B cell (primary cell): ENCODE measurements around the gene MVB12A. TPM values are rescaled to one million over a fixed set of nuclear protein-coding genes. Genes with fewer than 3 reads are reported as not detected.

ENCODE experiments used
- ATAC-seq: fragments of 200-7000 bp; cut with Tn5 transposase; one replicate; pipeline ENCODE4 v1.10.0; 2021; ENCODE audit warnings: low read depth, mild to moderate bottlenecking, moderate number of reproducible peaks, moderate library complexity
- CTCF ChIA-PET: fragments of 350-600 bp; sonication (Branson Sonifier 250); formaldehyde crosslinking; loops from one replicate; lab custom pipeline; 2021; ENCODE audit warnings: antibody characterized with exemption, inconsistent platforms; lab: Charles Lee
- POLR2A ChIA-PET: fragments of 350-600 bp; sonication (Branson Sonifier 250); formaldehyde crosslinking; loops from one replicate; lab custom pipeline; 2021; ENCODE audit warnings: antibody characterized with exemption; lab: Charles Lee
- DNase-seq: peaks from one replicate; pipeline ENCODE4 v3.0.0; 2013
- H2AFZ ChIP-seq: 2 replicates; pipeline ENCODE4 v1.6.1; 2012; ENCODE audit warnings: mild to moderate bottlenecking, low read depth, low read length; ENCODE audit not compliant: insufficient read depth, poor library complexity, severe bottlenecking
- H3K27ac ChIP-seq, 2 donors: 1 replicate in 1 of 2; 2 replicates in 1 of 2; pipeline ENCODE4 v1.5.1; 2012 to 2013; ENCODE audit warnings: low read length in 2 of 2, mild to moderate bottlenecking in 2 of 2, moderate library complexity in 1 of 2
- H3K27me3 ChIP-seq, 4 experiments: fragments of 200-600 bp in 1 of 4; sonication (generic) in 1 of 4; replicated peaks in 1 of 4; 1 replicate in 2 of 4; 2 replicates in 2 of 4; pipeline versions ENCODE4 v1.6.1 to v1.7.0; 2013 to 2016; ENCODE audit warnings: low read length in 3 of 4, mild to moderate bottlenecking in 2 of 4, mixed read lengths in 1 of 4, moderate library complexity in 1 of 4; ENCODE audit not compliant: insufficient read depth in 4 of 4, control insufficient read depth in 3 of 4; ENCODE audit errors: control extremely low read depth in 1 of 4
- H3K36me3 ChIP-seq, 2 experiments: replicated peaks in 1 of 2; 1 replicate in 1 of 2; 2 replicates in 1 of 2; pipeline versions ENCODE4 v1.6.1 to v1.7.1; 2013; ENCODE audit warnings: low read length in 1 of 2; ENCODE audit not compliant: insufficient read depth in 2 of 2, control insufficient read depth in 1 of 2; ENCODE audit errors: control extremely low read depth in 1 of 2, extremely low read depth in 1 of 2
- H3K4me1 ChIP-seq, 2 donors: fragments of 200-600 bp in 1 of 2; sonication (generic) in 1 of 2; 1 replicate in 1 of 2; 2 replicates in 1 of 2; pipeline versions ENCODE4 v1.5.1 to v1.6.1; 2013 to 2017; ENCODE audit warnings: low read length in 2 of 2; ENCODE audit not compliant: control insufficient read depth in 2 of 2, insufficient read depth in 2 of 2
- H3K4me2 ChIP-seq: replicated peaks from 2 replicates; pipeline ENCODE3; 2012; ENCODE audit warnings: mild to moderate bottlenecking, low read depth, low read length; ENCODE audit not compliant: poor library complexity, severe bottlenecking
- H3K4me3 ChIP-seq, 5 experiments: fragments of 200-600 bp in 1 of 5; sonication (generic) in 1 of 5; 1 replicate in 3 of 5; 2 replicates in 2 of 5; pipeline versions ENCODE4 v1.5.1 to v1.7.0; 2011 to 2016; ENCODE audit warnings: low read length in 4 of 5, mild to moderate bottlenecking in 4 of 5, low read depth in 2 of 5, control low read depth in 1 of 5, moderate library complexity in 1 of 5; ENCODE audit not compliant: insufficient read depth in 1 of 5; ENCODE audit errors: control extremely low read depth in 1 of 5, extremely low read depth in 1 of 5
- H3K79me2 ChIP-seq: fragments of 200-600 bp; sonication (generic); one replicate; pipeline ENCODE4 v1.6.0; 2016; ENCODE audit warnings: low read length; ENCODE audit not compliant: control insufficient read depth, insufficient read depth
- H3K9ac ChIP-seq: fragments of 200-600 bp; sonication (generic); 2 replicates; pipeline ENCODE4 v1.6.1; 2017; ENCODE audit warnings: mild to moderate bottlenecking, low read length, moderate library complexity
- H3K9me3 ChIP-seq, 3 donors: one replicate each; pipeline versions ENCODE4 v1.6.1 to v1.7.1; 2013; ENCODE audit warnings: low read length in 2 of 3; ENCODE audit not compliant: control insufficient read depth in 2 of 3, insufficient read depth in 1 of 3; ENCODE audit errors: control extremely low read depth in 1 of 3
- H4K20me1 ChIP-seq: 2 replicates; pipeline ENCODE4 v1.6.0; 2012; ENCODE audit warnings: mild to moderate bottlenecking, low read length; ENCODE audit not compliant: insufficient read depth, control insufficient read depth, poor library complexity, severe bottlenecking
- H3K27ac Mint-ChIP-seq: one replicate; pipeline ENCODE4 v1.8.0; 2021; ENCODE audit warnings: mixed read lengths
- H3K27me3 Mint-ChIP-seq: one replicate; pipeline ENCODE4 v1.8.0; 2021; ENCODE audit warnings: mixed read lengths
- H3K4me1 Mint-ChIP-seq: one replicate; pipeline ENCODE4 v1.8.0; 2021; ENCODE audit warnings: mixed read lengths
- H3K4me3 Mint-ChIP-seq: one replicate; pipeline ENCODE4 v1.8.0; 2021; ENCODE audit warnings: mixed read lengths
- H3K9me3 Mint-ChIP-seq: one replicate; pipeline ENCODE4 v1.8.0; 2022; ENCODE audit warnings: mixed read lengths; ENCODE audit not compliant: insufficient read depth
- CTCF ChIP-seq: fragments of 200-600 bp; IDR thresholded peaks from one replicate; pipeline ENCODE4 v1.8.0; 2022; ENCODE audit warnings: antibody characterized with exemption, mild to moderate bottlenecking
- EZH2 ChIP-seq: IDR thresholded peaks from 2 replicates; pipeline ENCODE4 v1.6.1; 2012; ENCODE audit warnings: borderline replicate concordance, low read depth, mild to moderate bottlenecking, moderate library complexity, low read length; ENCODE audit not compliant: insufficient read depth, poor library complexity, severe bottlenecking
- WGBS: methylation state at CpG from one replicate; pipeline ENCODE4 v1.1.5; 2013; ENCODE audit warnings: missing lambda C conversion rate; ENCODE audit not compliant: insufficient coverage; 5-methylcytosine and 5-hydroxymethylcytosine counted together
- intact Hi-C: fragments of 100-400 bp; cut with micrococcal nuclease; formaldehyde crosslinking; loops from one replicate; pipeline ENCODE4 v1.10.0; 2022
- polyA minus RNA-seq: library from RNA; depleted of rRNA, polyadenylated mRNA; stranded (reverse); fragments of >200 nt; gene quantifications from 2 replicates; pipeline ENCODE4 v1.2.3, GENCODE V29; 2012
- polyA plus RNA-seq: library from polyadenylated mRNA; depleted of rRNA; stranded (reverse); fragments of >200 nt; gene quantifications from 2 replicates; pipeline ENCODE4 v1.2.3, GENCODE V29; 2012
- total RNA-seq, 2 donors: library from RNA; stranded (reverse); fragments of 120-200 nt in 1 of 2; gene quantifications; 1 replicate in 1 of 2; 2 replicates in 1 of 2; pipeline versions ENCODE4 v1.2.3 to v1.2.4, GENCODE V29; 2013 to 2022

The MVB12A gene
- total RNA-seq (26.8 and 33.6 TPM in 2 replicates), polyA plus RNA-seq (21.4 and 31.3 TPM in 2 replicates), polyA minus RNA-seq (17.4 and 21.7 TPM in 2 replicates)
- 15.6 TPM for total RNA-seq (2013)

DNA sequence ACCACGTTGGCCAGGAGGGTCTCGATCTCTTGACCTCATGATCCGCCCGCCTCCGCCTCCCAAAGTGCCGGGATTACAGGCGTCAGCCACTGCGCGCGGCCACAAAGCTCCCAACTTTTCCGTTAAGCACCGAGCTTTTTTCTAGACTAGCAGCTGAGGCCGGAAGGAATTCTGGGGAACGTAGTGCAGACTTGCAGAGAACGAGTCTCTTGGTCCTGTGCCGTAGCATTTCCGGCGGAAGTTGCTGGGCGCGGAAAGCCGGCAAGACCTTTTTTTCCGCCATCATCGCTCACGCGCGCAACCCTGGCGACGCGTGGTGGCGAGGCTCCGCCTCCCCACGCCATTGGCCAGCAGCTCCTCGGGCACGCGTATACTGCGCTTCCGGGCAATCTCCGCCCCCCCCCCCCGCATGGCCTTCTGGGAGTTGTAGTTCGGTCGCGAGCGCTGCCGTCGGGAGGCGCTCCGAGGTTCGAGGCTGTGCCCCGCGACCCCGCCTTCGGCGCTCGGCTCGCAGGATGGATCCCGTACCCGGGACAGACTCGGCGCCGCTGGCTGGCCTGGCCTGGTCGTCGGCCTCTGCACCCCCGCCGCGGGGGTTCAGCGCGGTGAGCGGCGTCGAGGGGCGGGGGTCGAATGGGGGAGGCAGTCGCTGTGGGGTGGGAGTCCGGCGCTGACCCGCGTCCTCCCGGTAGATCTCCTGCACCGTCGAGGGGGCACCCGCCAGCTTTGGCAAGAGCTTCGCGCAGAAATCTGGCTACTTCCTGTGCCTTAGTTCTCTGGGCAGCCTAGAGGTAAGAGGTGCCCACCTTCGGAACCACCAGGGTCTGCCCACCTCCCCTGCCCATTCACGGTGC is at the start of gene MVB12A:
Gene MVB12A (plus strand): TSS at position 427 of the 854 bp plus-strand sequence. CDS start 89 bp downstream, at position 516.
- peak; percentile 97 for ATAC-seq

More for the DNA sequence above, at the start of gene MVB12A:
- Histone ChIP-seq H3K4me1 (peaks cover 12 to 16% of the 10 kb centered on the region in 2 donors), H3K79me2 (peaks cover 6% of the 10 kb centered on the region), H3K9ac (peak within 1 kb of the TSS; percentile 74), H3K4me2 (peak within 1 kb of the TSS; percentile 98), H3K9me3 (no peaks in the 10 kb centered on the region), H3K27me3 (no peaks in the 10 kb centered on the region), H4K20me1 (no peaks in the 10 kb centered on the region), H3K4me3 (peak within 1 kb of the TSS; percentile 71 to 89 (median 76)), H3K27ac (peak within 1 kb of the TSS; percentile 33 to 60), H2AFZ (peak within 1 kb of the TSS; percentile 94), H3K36me3 (peaks cover 0 to 4% of the 10 kb centered on the region in 2 experiments)
- Mint-ChIP-seq H3K27me3 (no peaks in the 10 kb centered on the region), H3K27ac (peak within 1 kb of the TSS; percentile 93), H3K4me1 (peaks cover 15% of the 10 kb centered on the region), H3K4me3 (peak within 1 kb of the TSS; percentile 96), H3K9me3 (no peaks in the 10 kb centered on the region)
- DNase-seq = peak; percentile 98
- ChIA-PET CTCF (interaction anchor here (1.0 to 1.8 kb wide), 6 partner anchors 13 to 184 kb away, joined by 3 to 8 read pairs (median 3); partner anchors contain the start of gene BST2), POLR2A (interaction anchor here (0.6 to 1.9 kb wide), 11 partner anchors 11 to 786 kb away, joined by 3 to 10 read pairs (median 5); partner anchors contain the start of genes ANO8, BST2 and RPL18A)
- TF ChIP-seq EZH2 (no peak), CTCF (no peak)
- WGBS = under 1% methylated on average over 85 of the region's 85 CpGs
- intact Hi-C loops = loop anchor here (1.0 kb wide), 7 partner anchors 15 to 194 kb away; partner anchors contain the start of genes BST2, DDA1, GTPBP3 and MRPL34
